Measurements from ENCODE around the gene RAB9B.

The RAB9B gene

GRCh38 chrX:103811858-103812257 lies 20.2 kb downstream of the RAB9B start:
- DNase-seq (ENCODE audit: low read depth in 2 of 2) = no peak

GRCh38 chrX:103806862-103807474 lies 25.1 kb downstream of the RAB9B start:
- no peak for DNase-seq (ENCODE audit: low read depth in 2 of 2)

DNA sequence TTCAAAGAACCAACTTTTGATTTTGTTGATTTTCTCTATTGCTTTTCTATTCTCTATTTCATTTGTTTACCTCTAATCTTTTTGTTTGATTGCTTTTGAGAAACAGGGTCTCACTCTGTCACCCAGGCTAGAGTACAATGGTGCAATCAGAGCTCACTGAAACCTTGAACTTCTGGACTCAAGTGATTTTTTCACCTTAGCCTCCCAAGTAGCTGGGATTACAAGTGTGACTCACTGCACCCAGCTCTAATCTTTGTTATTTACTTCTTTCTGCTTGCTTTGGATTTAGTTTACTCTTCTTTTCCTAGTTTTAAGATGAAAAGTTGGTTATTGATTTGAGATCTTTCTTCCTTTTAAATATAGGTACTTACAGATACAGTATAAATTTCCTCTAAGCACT lies 26.2 kb downstream of the RAB9B start:
- no peak for DNase-seq (ENCODE audit: low read depth in 2 of 2)

DNA sequence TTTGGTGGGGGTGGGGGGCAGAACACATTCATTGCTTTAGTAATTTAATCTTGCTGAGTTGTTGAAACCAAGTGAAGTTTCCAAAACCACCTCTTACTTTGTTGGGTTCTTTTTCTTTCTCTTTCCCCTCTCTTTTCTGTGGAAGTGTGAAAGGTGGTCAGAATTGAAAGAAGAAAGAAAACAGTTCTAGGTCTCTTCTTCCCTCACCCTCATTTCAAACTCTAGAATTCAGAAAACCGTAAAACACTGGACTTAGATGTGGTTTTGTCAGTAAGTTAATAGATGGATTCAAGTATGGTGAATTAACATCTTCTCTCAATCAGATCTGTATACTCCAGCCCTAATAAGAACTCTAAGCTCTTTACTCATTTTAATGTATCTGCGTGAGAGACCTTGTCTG lies 31.7 kb downstream of the RAB9B start:
- no peak for DNase-seq (ENCODE audit: low read depth in 2 of 2)

- DNase-seq (ENCODE audit: low read depth in 2 of 2) = no peak
These were observed 34.4 kb downstream of the RAB9B start for GRCh38 chrX:103797691-103798090.

DNA sequence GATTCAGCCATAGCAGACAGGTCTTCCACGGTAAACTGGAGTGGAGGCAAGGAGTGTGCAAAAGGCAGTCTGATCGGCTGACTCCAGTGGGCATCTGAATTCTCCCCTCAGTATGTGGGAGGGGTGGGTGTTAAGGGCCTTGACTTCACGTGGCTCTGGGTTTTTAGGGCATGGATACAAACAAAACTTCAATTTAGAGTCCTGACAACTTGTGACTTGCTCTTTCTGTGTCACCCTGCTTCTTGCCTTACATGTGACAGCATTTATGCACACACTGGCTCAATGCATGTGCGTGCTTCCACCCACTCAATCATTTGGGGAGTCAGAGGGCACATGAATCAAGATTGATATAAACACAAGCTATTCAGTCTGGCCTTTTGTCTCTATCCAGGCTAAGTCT lies 37.9 kb downstream of the RAB9B start:
- DNase-seq (ENCODE audit: low read depth in 2 of 2) = no peak

DNA sequence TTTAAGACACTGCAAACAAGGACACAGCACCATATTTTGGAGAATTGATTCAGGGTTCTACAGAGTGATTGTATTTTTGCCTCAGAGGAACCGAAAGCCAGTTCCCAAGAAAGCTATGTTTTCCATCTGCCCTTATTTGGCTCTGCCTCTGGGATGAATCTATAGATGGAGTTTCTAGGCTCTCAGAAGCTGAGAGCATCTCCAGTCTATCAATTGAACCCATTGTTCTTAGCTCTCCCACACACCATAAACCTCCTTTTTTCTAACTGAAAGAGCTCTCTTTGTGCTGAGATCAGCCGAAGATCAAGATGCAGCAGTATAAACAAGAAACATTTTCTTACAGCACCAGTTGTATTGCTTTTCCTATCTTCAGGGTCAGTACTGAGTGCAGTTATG lies 38.5 kb downstream of the RAB9B start:
- DNase-seq (ENCODE audit: low read depth in 2 of 2) = no peak

GRCh38 chrX:103792916-103793544 lies 39.0 kb downstream of the RAB9B start:
- DNase-seq (ENCODE audit: low read depth in 2 of 2) = no peak

GRCh38 chrX:103791826-103792485 lies 40.1 kb downstream of the RAB9B start:
- no peak for DNase-seq (ENCODE audit: low read depth in 2 of 2)

GRCh38 chrX:103791228-103791627 lies 40.8 kb downstream of the RAB9B start:
- no peak for DNase-seq (ENCODE audit: low read depth in 2 of 2)

- no peak for DNase-seq (ENCODE audit: low read depth in 2 of 2)
These were observed 43.1 kb downstream of the RAB9B start for GRCh38 chrX:103789004-103789403.

GRCh38 chrX:103783971-103784370 lies 48.1 kb downstream of the RAB9B start:
- no peak for DNase-seq (ENCODE audit: low read depth in 2 of 2)

- DNase-seq (ENCODE audit: low read depth in 2 of 2) = no peak
These were observed 48.9 kb downstream of the RAB9B start for GRCh38 chrX:103783196-103783595.

GRCh38 chrX:103782640-103783039 lies 49.4 kb downstream of the RAB9B start:
- no peak for DNase-seq (ENCODE audit: low read depth in 2 of 2)

- DNase-seq (ENCODE audit: low read depth in 2 of 2) = no peak
These were observed 50.4 kb downstream of the RAB9B start for GRCh38 chrX:103781706-103782105.

DNA sequence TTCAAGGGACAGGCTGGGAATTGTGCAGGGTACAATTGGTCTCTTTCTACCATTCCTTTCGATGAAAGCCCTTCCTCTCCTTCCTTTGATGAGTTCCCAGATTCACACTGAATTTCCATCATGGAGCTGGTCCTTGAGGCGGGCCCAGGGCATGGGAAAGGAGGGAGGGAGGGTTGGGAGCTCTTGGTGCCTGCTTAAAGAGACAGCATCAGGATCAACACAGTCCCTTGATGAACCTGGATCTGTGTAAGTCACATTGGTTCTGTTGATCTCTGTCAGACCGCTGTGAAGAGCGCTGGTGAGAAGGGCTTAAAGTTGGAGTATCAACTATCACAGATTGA lies 51.0 kb downstream of the RAB9B start:
- DNase-seq (ENCODE audit: low read depth in 2 of 2) = no peak

DNA sequence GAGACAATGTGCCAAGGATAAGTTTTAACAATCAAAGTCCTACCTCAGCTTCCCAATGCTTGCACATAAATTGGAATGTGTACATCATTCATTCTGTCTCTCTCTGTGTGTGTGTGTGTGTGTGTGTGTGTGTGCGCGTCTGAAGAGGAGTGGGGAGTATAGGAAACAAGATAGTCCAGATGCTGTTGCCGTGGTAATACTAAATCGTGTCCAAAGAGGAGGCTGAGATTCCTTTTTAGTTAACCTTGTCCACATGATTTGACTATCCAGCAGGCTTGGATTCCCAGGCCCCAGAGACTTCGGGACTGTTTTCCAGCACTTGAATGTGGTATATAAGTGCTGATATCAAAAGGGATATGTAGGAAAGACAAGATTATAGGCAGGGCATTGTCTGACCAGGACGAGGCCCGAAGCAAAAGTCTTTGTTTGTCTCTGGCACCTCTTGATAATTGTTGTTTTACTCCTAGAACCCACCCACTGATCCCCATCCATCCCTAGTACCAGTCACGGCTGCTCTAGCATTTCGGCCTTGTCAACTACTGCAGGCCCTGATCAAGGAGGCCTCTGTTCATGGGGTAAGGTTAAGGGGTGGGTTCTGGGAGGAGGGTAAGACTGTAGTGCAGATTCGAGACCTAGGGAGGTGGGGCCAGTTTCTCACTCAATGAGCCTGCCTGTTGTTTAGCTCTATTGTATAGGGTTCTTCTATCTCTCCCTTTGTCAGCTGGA lies 51.6 kb downstream of the RAB9B start:
- no peak for DNase-seq (ENCODE audit: low read depth in 2 of 2)

GRCh38 chrX:103779141-103779789 lies 52.8 kb downstream of the RAB9B start:
- DNase-seq (ENCODE audit: low read depth in 2 of 2) = no peak

- no peak for DNase-seq (ENCODE audit: low read depth in 2 of 2)
These were observed 55.5 kb downstream of the RAB9B start, which contains the start of gene PLP1 for GRCh38 chrX:103776546-103776945. PLP1 (plus strand) TSS chrX:103776840; CDS start chrX:103776996, 156 bp downstream.

- DNase-seq (ENCODE audit: low read depth in 2 of 2) = no peak
These were observed 57.9 kb downstream of the RAB9B start for GRCh38 chrX:103774070-103774642.

- no peak for DNase-seq (ENCODE audit: low read depth in 2 of 2)
These were observed 58.6 kb downstream of the RAB9B start for GRCh38 chrX:103773445-103773844.
